Activated naive CD8-positive, alpha-beta T cell (primary cell): Measurements from ENCODE around the gene PIGV.

Experiments
- H3K27ac Mint-ChIP-seq: one replicate; pipeline ENCODE4 v1.8.0; 2021; ENCODE audit warnings: mixed read lengths
- H3K27me3 Mint-ChIP-seq: one replicate; pipeline ENCODE4 v1.8.0; 2021; ENCODE audit warnings: mixed read lengths
- H3K36me3 Mint-ChIP-seq: one replicate; pipeline ENCODE4 v1.8.0; 2021; ENCODE audit warnings: mixed read lengths
- H3K4me1 Mint-ChIP-seq: one replicate; pipeline ENCODE4 v1.8.0; 2021; ENCODE audit warnings: low read depth, mixed read lengths
- H3K4me3 Mint-ChIP-seq: one replicate; pipeline ENCODE4 v1.8.0; 2021; ENCODE audit warnings: mild to moderate bottlenecking, mixed read lengths
- H3K9me3 Mint-ChIP-seq: one replicate; pipeline ENCODE4 v1.8.0; 2021; ENCODE audit warnings: low read depth, mixed read lengths

The PIGV gene

DNA sequence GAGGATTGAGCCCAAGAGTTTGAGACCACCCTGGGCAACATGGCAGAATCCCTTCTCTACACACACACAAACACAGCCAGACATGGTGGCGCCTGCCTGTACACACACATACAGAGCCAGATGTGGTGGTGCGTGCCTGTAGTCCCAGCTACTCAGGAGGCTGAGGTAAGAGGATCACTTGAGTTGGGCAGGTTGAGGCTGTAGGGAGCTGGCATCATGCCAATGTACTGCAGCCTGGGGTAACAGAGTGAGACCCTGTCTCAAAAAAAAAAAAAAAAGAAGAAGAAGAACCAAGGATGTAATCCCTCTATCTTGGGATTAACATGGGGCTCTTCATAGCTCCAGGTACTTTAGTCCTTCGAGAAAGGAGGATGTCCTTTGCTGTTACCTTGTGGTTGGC is 29.4 kb upstream of the PIGV start:
- Mint-ChIP-seq H3K4me1 (peaks cover 34% of the 10 kb centered on the region), H3K4me3 (no peak overlapping the region), H3K36me3 (peaks cover 5% of the 10 kb centered on the region), H3K27me3 (no peaks in the 10 kb centered on the region), H3K27ac (peak overlapping the region; percentile 66), H3K9me3 (no peaks in the 10 kb centered on the region)

- Mint-ChIP-seq H3K27me3 (no peaks in the 10 kb centered on the region), H3K4me1 (peaks cover 29% of the 10 kb centered on the region), H3K4me3 (no peak overlapping the region), H3K36me3 (peaks cover 8% of the 10 kb centered on the region), H3K9me3 (no peaks in the 10 kb centered on the region), H3K27ac (peak overlapping the region; percentile 54)
Measured at GRCh38 chr1:26759531-26759930, 28.2 kb upstream of the PIGV start.

GRCh38 chr1:26761217-26761616 is 26.5 kb upstream of the PIGV start:
- Mint-ChIP-seq H3K27ac (peak overlapping the region; percentile 71), H3K36me3 (peaks cover 6% of the 10 kb centered on the region), H3K9me3 (no peaks in the 10 kb centered on the region)

GRCh38 chr1:26767714-26768113 is 20.0 kb upstream of the PIGV start:
- H3K9me3 Mint-ChIP-seq = no peaks in the 10 kb centered on the region
- H3K4me3 Mint-ChIP-seq = no peak overlapping the region
- peak overlapping the region; percentile 78 for H3K27ac Mint-ChIP-seq
- no peaks in the 10 kb centered on the region for H3K27me3 Mint-ChIP-seq
- H3K36me3 Mint-ChIP-seq = peaks cover 17% of the 10 kb centered on the region
- H3K4me1 Mint-ChIP-seq = peaks cover 43% of the 10 kb centered on the region

More at GRCh38 chr1:26761217-26761616, 26.5 kb upstream of the PIGV start:
- Mint-ChIP-seq H3K4me3 (no peak overlapping the region), H3K4me1 (peaks cover 23% of the 10 kb centered on the region), H3K27me3 (no peaks in the 10 kb centered on the region)

DNA sequence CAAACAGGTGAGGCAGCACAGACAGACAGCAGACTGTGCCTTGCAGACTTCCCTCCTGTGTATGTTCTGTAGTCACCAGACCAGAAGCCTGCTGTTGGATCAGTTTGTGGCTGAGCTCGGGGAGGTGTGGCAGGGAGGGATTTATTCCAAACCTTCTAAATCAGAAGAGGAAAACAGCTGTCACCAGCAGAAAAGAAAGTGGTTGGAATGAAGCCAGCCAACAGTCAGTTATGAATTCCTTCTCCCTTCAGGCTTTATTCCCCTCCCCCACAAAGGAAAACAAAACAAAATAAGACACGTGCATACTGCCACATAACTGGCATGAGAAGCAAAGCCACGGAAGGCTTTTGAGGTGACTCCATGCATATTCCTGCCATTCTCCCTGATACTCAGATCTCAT is 19.0 kb upstream of the PIGV start:
- peaks cover 39% of the 10 kb centered on the region for H3K4me1 Mint-ChIP-seq
- no peaks in the 10 kb centered on the region for H3K27me3 Mint-ChIP-seq
- peak overlapping the region; percentile 78 for H3K27ac Mint-ChIP-seq
- H3K36me3 Mint-ChIP-seq = peaks cover 20% of the 10 kb centered on the region
- no peaks in the 10 kb centered on the region for H3K9me3 Mint-ChIP-seq
- H3K4me3 Mint-ChIP-seq = no peak overlapping the region

DNA sequence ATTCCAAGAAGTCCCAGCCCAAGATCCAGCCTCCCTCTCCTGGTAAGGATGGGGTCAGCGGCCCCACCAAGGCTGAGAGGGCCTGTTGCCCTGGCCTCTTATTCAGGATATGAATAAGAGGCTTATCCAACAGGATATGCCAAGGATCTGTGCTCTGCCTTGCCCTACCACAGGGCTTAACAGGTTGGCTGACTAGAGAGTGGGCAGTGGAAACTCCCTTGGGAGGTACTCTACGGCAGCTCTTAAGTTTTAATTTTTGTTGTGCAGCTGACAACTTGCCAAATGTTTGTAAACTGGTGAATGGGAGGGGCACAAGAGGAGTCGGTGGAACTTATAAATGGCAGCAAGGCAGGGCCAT is 16.5 kb upstream of the PIGV start:
- peak overlapping the region; percentile 77 for H3K27ac Mint-ChIP-seq
- no peaks in the 10 kb centered on the region for H3K27me3 Mint-ChIP-seq
- H3K36me3 Mint-ChIP-seq = peaks cover 24% of the 10 kb centered on the region
- H3K9me3 Mint-ChIP-seq = no peaks in the 10 kb centered on the region
- H3K4me1 Mint-ChIP-seq = peaks cover 34% of the 10 kb centered on the region
- no peak overlapping the region for H3K4me3 Mint-ChIP-seq

DNA sequence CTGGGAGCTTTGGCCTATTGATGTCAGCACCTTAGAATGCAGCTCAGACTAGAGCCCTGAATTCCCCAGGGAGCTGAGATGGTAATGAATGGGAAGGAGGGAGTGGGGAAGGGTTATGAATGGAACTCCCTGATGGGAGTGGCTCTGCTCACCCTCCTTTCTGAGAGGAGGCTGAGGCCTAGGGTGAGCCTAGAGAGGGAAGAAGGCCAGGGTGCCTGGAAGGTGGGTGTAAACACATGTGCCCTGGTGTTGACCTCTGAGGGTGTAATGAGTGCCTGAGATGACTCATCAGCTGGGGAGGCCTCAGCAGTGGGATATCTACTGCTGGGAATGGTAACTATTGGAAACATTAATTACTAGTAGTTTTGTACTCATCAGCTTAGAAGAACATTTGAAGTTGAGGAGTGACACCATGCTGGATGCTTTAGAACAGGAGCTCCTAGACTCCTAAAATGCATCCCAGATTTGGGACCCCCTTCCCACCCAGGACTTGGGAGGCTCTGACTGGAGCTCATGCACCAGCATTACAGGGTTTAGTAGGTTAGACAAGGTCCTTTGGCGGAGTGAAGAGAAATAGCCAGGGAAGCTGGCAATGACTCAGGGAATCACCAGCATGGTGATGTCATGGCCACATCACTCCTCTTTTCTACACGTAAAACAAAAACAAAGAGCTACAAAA is 16.0 kb upstream of the PIGV start:
- H3K27ac Mint-ChIP-seq = peak overlapping the region; percentile 77

GRCh38 chr1:26772687-26773086 is 15.1 kb upstream of the PIGV start:
- Mint-ChIP-seq H3K36me3 (peaks cover 18% of the 10 kb centered on the region), H3K4me3 (no peak overlapping the region), H3K27me3 (no peaks in the 10 kb centered on the region), H3K27ac (no peak overlapping the region), H3K9me3 (no peaks in the 10 kb centered on the region), H3K4me1 (peaks cover 26% of the 10 kb centered on the region)

More for the DNA sequence above, 16.0 kb upstream of the PIGV start:
- H3K9me3 Mint-ChIP-seq = no peaks in the 10 kb centered on the region
- H3K4me3 Mint-ChIP-seq = no peak overlapping the region
- H3K27me3 Mint-ChIP-seq = no peaks in the 10 kb centered on the region
- peaks cover 35% of the 10 kb centered on the region for H3K4me1 Mint-ChIP-seq
- peaks cover 22% of the 10 kb centered on the region for H3K36me3 Mint-ChIP-seq

DNA sequence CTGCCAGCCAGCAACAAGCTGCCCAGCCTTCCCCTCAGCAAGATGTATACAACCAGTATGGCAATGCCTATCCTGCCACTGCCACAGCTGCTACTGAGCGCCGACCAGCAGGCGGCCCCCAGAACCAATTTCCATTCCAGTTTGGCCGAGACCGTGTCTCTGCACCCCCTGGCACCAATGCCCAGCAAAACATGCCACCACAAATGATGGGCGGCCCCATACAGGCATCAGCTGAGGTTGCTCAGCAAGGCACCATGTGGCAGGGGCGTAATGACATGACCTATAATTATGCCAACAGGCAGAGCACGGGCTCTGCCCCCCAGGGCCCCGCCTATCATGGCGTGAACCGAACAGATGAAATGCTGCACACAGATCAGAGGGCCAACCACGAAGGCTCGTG is 13.3 kb upstream of the PIGV start:
- no peaks in the 10 kb centered on the region for H3K27me3 Mint-ChIP-seq
- H3K9me3 Mint-ChIP-seq = no peaks in the 10 kb centered on the region
- no peak overlapping the region for H3K27ac Mint-ChIP-seq
- H3K4me3 Mint-ChIP-seq = no peak overlapping the region
- H3K36me3 Mint-ChIP-seq = peaks cover 25% of the 10 kb centered on the region
- H3K4me1 Mint-ChIP-seq = peaks cover 26% of the 10 kb centered on the region

- H3K9me3 Mint-ChIP-seq = no peaks in the 10 kb centered on the region
- H3K36me3 Mint-ChIP-seq = peaks cover 22% of the 10 kb centered on the region
- H3K4me1 Mint-ChIP-seq = peaks cover 27% of the 10 kb centered on the region
- peak overlapping the region; percentile 58 for H3K27ac Mint-ChIP-seq
- no peak overlapping the region for H3K4me3 Mint-ChIP-seq
- H3K27me3 Mint-ChIP-seq = no peaks in the 10 kb centered on the region
Measured at GRCh38 chr1:26775666-26776065, 12.1 kb upstream of the PIGV start.

GRCh38 chr1:26779098-26779668 is 8.6 kb upstream of the PIGV start:
- no peaks in the 10 kb centered on the region for H3K27me3 Mint-ChIP-seq
- peaks cover 15% of the 10 kb centered on the region for H3K36me3 Mint-ChIP-seq
- peak overlapping the region; percentile 84 for H3K27ac Mint-ChIP-seq
- H3K4me3 Mint-ChIP-seq = no peak overlapping the region
- peaks cover 32% of the 10 kb centered on the region for H3K4me1 Mint-ChIP-seq
- no peaks in the 10 kb centered on the region for H3K9me3 Mint-ChIP-seq

- H3K4me3 Mint-ChIP-seq = no peak overlapping the region
Measured at GRCh38 chr1:26780344-26780957, 7.3 kb upstream of the PIGV start.

GRCh38 chr1:26781206-26781825 is 6.4 kb upstream of the PIGV start:
- H3K27me3 Mint-ChIP-seq = no peaks in the 10 kb centered on the region
- H3K4me1 Mint-ChIP-seq = peaks cover 52% of the 10 kb centered on the region
- no peak overlapping the region for H3K4me3 Mint-ChIP-seq
- H3K27ac Mint-ChIP-seq = peak overlapping the region; percentile 83
- H3K9me3 Mint-ChIP-seq = no peaks in the 10 kb centered on the region
- H3K36me3 Mint-ChIP-seq = peaks cover 10% of the 10 kb centered on the region

More at GRCh38 chr1:26780344-26780957, 7.3 kb upstream of the PIGV start:
- no peaks in the 10 kb centered on the region for H3K9me3 Mint-ChIP-seq
- peak overlapping the region; percentile 76 for H3K27ac Mint-ChIP-seq
- peaks cover 15% of the 10 kb centered on the region for H3K36me3 Mint-ChIP-seq
- H3K4me1 Mint-ChIP-seq = peaks cover 44% of the 10 kb centered on the region
- H3K27me3 Mint-ChIP-seq = no peaks in the 10 kb centered on the region

DNA sequence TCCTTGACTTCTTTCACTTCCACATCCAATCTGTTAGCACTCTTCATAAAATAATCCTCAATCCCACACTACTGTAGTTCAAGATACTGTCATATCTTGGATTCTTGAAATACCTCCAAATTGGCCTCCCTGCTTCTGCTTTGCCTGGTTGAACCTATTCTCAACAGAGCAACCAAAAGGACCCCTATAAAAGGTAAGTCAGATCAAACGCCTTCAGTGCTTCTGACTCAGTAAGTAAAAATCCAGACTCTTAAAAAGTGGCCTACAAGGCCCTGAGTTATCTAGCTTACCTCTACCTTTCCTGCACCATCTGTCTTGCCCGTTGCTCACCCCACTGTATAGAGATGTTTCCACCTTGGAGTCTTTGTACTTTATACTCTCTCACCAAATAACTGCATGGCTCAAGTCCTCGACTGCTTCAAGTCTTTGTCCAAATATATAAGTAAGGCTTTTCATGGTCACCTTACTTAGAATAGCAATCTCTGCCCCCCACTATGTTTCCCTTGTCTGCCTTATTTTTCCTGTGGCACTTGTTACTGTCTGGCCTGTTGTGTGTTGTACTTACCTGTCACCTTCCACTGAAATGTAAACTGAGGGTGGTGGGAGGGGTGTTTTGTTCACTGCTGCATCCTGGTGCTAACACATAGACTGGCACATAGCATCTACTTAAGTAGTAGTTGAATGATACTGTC is 5.1 kb upstream of the PIGV start:
- H3K36me3 Mint-ChIP-seq = peaks cover 10% of the 10 kb centered on the region
- no peaks in the 10 kb centered on the region for H3K27me3 Mint-ChIP-seq

GRCh38 chr1:26783646-26784022 is 4.1 kb upstream of the PIGV start:
- peaks cover 57% of the 10 kb centered on the region for H3K4me1 Mint-ChIP-seq
- no peak overlapping the region for H3K4me3 Mint-ChIP-seq
- peak overlapping the region; percentile 98 for H3K27ac Mint-ChIP-seq
- H3K9me3 Mint-ChIP-seq = no peaks in the 10 kb centered on the region
- no peaks in the 10 kb centered on the region for H3K27me3 Mint-ChIP-seq
- peaks cover 7% of the 10 kb centered on the region for H3K36me3 Mint-ChIP-seq

More for the DNA sequence above, 5.1 kb upstream of the PIGV start:
- H3K4me1 Mint-ChIP-seq = peaks cover 61% of the 10 kb centered on the region
- H3K9me3 Mint-ChIP-seq = no peaks in the 10 kb centered on the region
- H3K4me3 Mint-ChIP-seq = no peak overlapping the region
- peak overlapping the region; percentile 83 for H3K27ac Mint-ChIP-seq
